Measurements from ENCODE around the gene ZNF610.

ZNF610 gene

DNA sequence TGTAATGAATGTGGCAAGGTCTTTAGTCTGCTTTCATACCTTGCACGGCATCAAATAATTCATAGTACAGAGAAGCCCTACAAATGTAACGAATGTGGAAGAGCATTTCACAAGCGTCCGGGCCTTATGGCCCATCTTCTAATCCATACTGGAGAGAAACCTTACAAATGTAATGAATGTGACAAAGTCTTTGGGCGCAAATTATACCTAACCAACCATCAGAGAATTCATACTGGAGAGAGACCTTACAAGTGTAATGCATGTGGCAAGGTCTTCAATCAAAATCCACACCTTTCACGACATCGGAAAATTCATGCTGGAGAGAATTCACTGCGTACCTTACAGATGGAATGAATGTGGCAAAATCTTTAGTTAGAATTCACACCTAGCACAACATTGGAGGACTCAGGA lies 30.4 kb downstream of the ZNF610 start:
- H3K4me2 ChIP-seq (ENCODE audit: low read depth, low read length) = no peak overlapping the region
- no peaks in the 10 kb centered on the region for H4K20me1 ChIP-seq (ENCODE audit: insufficient read depth, low read length)
- TF ChIP-seq CTCF (IDR thresholded peaks at IDR 0.05; ENCODE audit: low read length) = no peak
- no peak overlapping the region for H3K27ac ChIP-seq (ENCODE audit: low read length)
- H3K79me2 ChIP-seq (ENCODE audit: low read length) = no peaks in the 10 kb centered on the region
- H3K9ac ChIP-seq (ENCODE audit: low read length) = no peak overlapping the region
- H3K9me2 ChIP-seq (replicated peaks; ENCODE audit: insufficient read depth, low read length) = no peaks in the 10 kb centered on the region
- H3K4me3 ChIP-seq (ENCODE audit: low read length) = no peak overlapping the region
- no peaks in the 10 kb centered on the region for H3K27me3 ChIP-seq (replicated peaks; ENCODE audit: insufficient read depth, low read length)
- no peaks in the 10 kb centered on the region for H3K36me3 ChIP-seq (replicated peaks; ENCODE audit: insufficient read depth, low read length)
- H2AFZ ChIP-seq (ENCODE audit: low read length) = no peak overlapping the region
- H3K4me1 ChIP-seq (ENCODE audit: low read length) = no peaks in the 10 kb centered on the region
- H3F3A ChIP-seq (ENCODE audit: insufficient read depth, low read length) = no peaks in the 10 kb centered on the region
- H3K9me3 ChIP-seq (replicated peaks; ENCODE audit: insufficient read depth, low read length) = no peaks in the 10 kb centered on the region
- DNase-seq = no peak

DNA sequence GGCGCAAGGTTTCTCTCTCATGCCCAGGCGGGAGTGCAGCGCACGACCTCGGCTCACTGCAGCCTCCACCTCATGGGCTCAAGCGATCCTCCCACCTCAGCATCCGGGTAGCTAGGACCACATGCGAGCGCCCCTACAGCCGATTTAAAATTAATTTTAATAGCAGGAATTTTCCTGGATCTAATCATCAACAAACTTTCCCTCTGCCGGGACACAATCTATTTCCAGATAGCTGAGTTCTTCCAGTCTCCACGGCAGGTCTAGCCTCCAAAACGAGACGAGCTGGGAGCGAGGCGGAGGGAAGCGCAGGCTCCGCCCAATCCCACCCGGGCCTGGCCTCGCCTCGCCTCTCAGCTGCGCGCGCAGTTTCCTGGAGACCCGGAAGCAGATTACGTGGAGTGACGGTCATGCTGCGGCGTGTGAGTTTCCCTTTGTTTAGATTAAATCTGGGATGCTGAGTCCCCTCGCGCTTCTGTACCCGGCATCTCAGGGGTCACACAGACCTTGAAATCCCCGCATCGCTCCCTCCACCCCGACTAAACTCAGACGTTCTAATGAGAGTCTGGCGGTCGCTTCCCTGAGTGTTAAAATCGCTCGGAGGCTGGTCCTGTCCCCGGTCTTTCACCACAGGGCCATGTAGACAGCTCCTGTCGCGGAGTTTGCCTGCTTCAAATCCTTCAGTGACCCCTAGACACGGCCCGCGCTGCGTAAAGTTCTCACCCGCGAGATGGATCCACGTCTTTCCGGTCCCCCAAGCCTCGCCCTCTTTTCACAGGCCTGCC lies 33.7 kb downstream of the ZNF610 start, which contains the start of gene ZNF880:
TSS of gene ZNF880 (plus strand) at position 365 of the 782 bp plus-strand sequence. CDS start at position 408, 43 bp downstream.
- Histone ChIP-seq H3K27me3 (replicated peaks; ENCODE audit: insufficient read depth, low read length) (no peaks in the 10 kb centered on the region), H3K9ac (ENCODE audit: low read length) (no peak within 1 kb of the TSS), H3K79me2 (ENCODE audit: low read length) (no peaks in the 10 kb centered on the region), H3K27ac (ENCODE audit: low read length) (no peak within 1 kb of the TSS), H3K4me1 (ENCODE audit: low read length) (no peaks in the 10 kb centered on the region), H3K4me3 (ENCODE audit: low read length) (no peak within 1 kb of the TSS), H3F3A (ENCODE audit: insufficient read depth, low read length) (no peaks in the 10 kb centered on the region), H3K9me2 (replicated peaks; ENCODE audit: insufficient read depth, low read length) (no peaks in the 10 kb centered on the region), H3K4me2 (ENCODE audit: low read depth, low read length) (no peak within 1 kb of the TSS), H3K36me3 (replicated peaks; ENCODE audit: insufficient read depth, low read length) (no peaks in the 10 kb centered on the region), H2AFZ (ENCODE audit: low read length) (no peak within 1 kb of the TSS), H3K9me3 (replicated peaks; ENCODE audit: insufficient read depth, low read length) (no peaks in the 10 kb centered on the region), H4K20me1 (ENCODE audit: insufficient read depth, low read length) (no peaks in the 10 kb centered on the region)
- no peak for DNase-seq
- no peak for TF ChIP-seq EZH2 (optimal IDR thresholded peaks at IDR 0.05; ENCODE audit: low read depth, low read length)
- TF ChIP-seq CTCF (IDR thresholded peaks at IDR 0.05; ENCODE audit: low read length) = no peak
- no peak for TF ChIP-seq EZH2phosphoT487 (IDR thresholded peaks at IDR 0.05; ENCODE audit: low read length)

GRCh38 chr19:52370341-52370710 lies 34.3 kb downstream of the ZNF610 start:
- no peak for TF ChIP-seq EZH2 (optimal IDR thresholded peaks at IDR 0.05; ENCODE audit: low read depth, low read length)
- no peak for TF ChIP-seq CTCF (IDR thresholded peaks at IDR 0.05; ENCODE audit: low read length)
- no peak for TF ChIP-seq EZH2phosphoT487 (IDR thresholded peaks at IDR 0.05; ENCODE audit: low read length)
- DNase-seq = no peak
- Histone ChIP-seq H3K9me2 (replicated peaks; ENCODE audit: insufficient read depth, low read length) (no peaks in the 10 kb centered on the region), H2AFZ (ENCODE audit: low read length) (no peak overlapping the region), H3K4me3 (ENCODE audit: low read length) (no peak overlapping the region), H3K27ac (ENCODE audit: low read length) (no peak overlapping the region), H3K4me2 (ENCODE audit: low read depth, low read length) (no peak overlapping the region), H3K79me2 (ENCODE audit: low read length) (no peaks in the 10 kb centered on the region), H3K9ac (ENCODE audit: low read length) (no peak overlapping the region), H3K27me3 (replicated peaks; ENCODE audit: insufficient read depth, low read length) (no peaks in the 10 kb centered on the region), H3K4me1 (ENCODE audit: low read length) (no peaks in the 10 kb centered on the region), H4K20me1 (ENCODE audit: insufficient read depth, low read length) (no peaks in the 10 kb centered on the region), H3K36me3 (replicated peaks; ENCODE audit: insufficient read depth, low read length) (no peaks in the 10 kb centered on the region), H3F3A (ENCODE audit: insufficient read depth, low read length) (no peaks in the 10 kb centered on the region), H3K9me3 (replicated peaks; ENCODE audit: insufficient read depth, low read length) (no peaks in the 10 kb centered on the region)
